GM06990 (cell line): ENCODE measurements around the gene TBCK.

Experiments used
- DNase-seq: peaks from one replicate; pipeline ENCODE4 v3.0.0-alpha.2; 2011; ENCODE audit not compliant: insufficient read length; ENCODE audit errors: extremely low read depth
- H3K27me3 ChIP-seq: replicated peaks from 2 replicates; pipeline ENCODE4 v1.6.0; 2011; ENCODE audit warnings: low read length; ENCODE audit not compliant: control insufficient read depth, insufficient read depth
- H3K36me3 ChIP-seq: 2 replicates; pipeline ENCODE4 v1.5.1; 2011; ENCODE audit warnings: low read length; ENCODE audit not compliant: control insufficient read depth, insufficient read depth
- H3K4me3 ChIP-seq: replicated peaks from 2 replicates; pipeline ENCODE4 v1.5.1; 2011; ENCODE audit warnings: low read depth, mild to moderate bottlenecking, control low read depth, low read length
- TF ChIP-seq, protein P1 (sequence below): IDR thresholded peaks from 2 replicates; pipeline ENCODE4 v1.5.1; 2011; ENCODE audit warnings: low read length, control low read depth, mild to moderate bottlenecking, inconsistent platforms; ENCODE audit not compliant: insufficient read depth, poor library complexity, severe bottlenecking

TBCK gene

GRCh38 chr4:106046083-106046482 is 269.9 kb downstream of the TBCK start:
- TF ChIP-seq, protein P1, sequence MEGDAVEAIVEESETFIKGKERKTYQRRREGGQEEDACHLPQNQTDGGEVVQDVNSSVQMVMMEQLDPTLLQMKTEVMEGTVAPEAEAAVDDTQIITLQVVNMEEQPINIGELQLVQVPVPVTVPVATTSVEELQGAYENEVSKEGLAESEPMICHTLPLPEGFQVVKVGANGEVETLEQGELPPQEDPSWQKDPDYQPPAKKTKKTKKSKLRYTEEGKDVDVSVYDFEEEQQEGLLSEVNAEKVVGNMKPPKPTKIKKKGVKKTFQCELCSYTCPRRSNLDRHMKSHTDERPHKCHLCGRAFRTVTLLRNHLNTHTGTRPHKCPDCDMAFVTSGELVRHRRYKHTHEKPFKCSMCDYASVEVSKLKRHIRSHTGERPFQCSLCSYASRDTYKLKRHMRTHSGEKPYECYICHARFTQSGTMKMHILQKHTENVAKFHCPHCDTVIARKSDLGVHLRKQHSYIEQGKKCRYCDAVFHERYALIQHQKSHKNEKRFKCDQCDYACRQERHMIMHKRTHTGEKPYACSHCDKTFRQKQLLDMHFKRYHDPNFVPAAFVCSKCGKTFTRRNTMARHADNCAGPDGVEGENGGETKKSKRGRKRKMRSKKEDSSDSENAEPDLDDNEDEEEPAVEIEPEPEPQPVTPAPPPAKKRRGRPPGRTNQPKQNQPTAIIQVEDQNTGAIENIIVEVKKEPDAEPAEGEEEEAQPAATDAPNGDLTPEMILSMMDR = no peak
- DNase-seq = no peak
- Histone ChIP-seq H3K27me3 (no peaks in the 10 kb centered on the region), H3K4me3 (no peak overlapping the region), H3K36me3 (no peaks in the 10 kb centered on the region; the same call in 1 of the 2 replicates)

- H3K36me3 ChIP-seq = no peaks in the 10 kb centered on the region; the same call in 1 of the 2 replicates
- H3K4me3 ChIP-seq = no peak overlapping the region
- no peaks in the 10 kb centered on the region for H3K27me3 ChIP-seq
- DNase-seq = no peak
- TF ChIP-seq, protein P1 = no peak
These were observed 274.6 kb downstream of the TBCK start for GRCh38 chr4:106041294-106042002.

DNA sequence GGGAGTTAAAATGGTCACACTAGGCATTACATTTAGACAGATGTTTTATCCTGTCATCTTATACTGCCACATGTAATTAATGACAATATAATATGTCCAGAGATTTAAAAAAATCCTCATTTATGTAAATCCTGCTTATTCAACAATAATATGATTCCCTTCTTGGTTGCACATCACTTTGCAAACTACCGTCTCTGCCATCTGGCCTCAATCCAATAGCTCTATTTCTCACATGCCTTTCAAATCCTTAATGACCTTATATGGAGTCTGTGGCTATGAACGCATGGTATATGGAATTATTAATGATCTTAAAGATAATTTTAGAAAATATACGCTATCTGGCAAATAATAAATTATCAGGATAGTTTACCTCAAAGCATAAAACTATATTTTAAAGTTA is 276.2 kb downstream of the TBCK start:
- no peak for DNase-seq
- no peak overlapping the region for H3K4me3 ChIP-seq
- TF ChIP-seq, protein P1 = no peak
- H3K36me3 ChIP-seq = no peaks in the 10 kb centered on the region
- no peaks in the 10 kb centered on the region for H3K27me3 ChIP-seq

DNA sequence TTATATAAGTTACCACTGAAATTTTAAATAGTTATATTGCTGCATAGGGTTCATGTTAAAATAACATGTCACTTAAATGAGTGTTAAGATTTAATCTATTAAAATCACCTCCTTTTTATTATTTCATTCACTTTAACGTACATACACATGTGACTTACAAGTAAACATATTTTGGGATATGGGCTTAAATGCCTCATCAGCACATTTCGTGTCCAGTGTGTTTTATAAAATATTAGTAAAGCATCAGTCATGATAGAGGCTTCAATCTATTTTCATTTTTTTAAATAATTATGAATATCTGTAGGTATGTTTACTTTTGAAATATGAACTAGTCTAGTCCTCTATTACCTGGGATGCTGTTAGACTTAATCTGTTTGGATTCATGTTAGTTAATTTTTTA is 277.1 kb downstream of the TBCK start:
- no peak for DNase-seq
- Histone ChIP-seq H3K27me3 (no peaks in the 10 kb centered on the region), H3K36me3 (no peaks in the 10 kb centered on the region), H3K4me3 (no peak overlapping the region)
- TF ChIP-seq, protein P1 = no peak

DNA sequence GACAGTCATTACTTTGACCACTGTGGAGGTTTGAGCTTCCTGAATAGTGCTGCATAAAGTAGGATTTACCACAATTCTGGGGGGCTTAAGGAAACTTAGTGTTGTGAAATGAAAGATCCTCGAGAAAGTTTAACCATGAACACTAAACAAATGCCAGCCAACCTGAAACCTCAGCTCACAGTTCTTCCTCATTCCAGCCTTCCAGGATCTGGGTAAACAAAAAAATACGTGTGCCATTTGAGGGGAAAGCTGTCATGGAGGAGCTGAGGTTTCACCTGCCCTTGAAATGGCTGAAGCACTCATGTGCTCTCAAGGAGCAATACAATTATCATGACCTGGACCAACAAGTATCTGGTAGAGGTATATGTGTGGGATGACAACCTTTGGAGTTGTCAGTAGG is 278.0 kb downstream of the TBCK start:
- Histone ChIP-seq H3K4me3 (no peak overlapping the region), H3K27me3 (no peaks in the 10 kb centered on the region), H3K36me3 (no peaks in the 10 kb centered on the region)
- TF ChIP-seq, protein P1 = no peak
- no peak for DNase-seq

DNA sequence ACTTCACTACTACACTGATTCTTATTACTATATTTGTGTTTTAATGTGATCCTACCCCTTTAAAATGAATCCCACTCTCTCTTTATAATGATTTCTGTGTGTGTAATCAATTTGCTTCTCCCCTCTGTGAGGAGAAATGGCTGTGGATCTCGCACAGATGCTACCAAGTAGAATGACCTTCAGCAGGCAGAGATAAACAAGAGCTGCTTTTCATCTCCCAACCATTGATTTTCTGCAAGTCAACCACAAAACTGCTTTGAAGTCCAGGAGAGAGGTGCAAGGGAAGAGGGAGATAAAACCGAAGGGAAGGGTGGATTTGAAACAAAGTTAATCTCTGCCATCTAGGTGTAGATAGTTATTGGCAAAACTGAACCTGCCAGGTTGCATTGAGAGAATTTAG is 279.2 kb downstream of the TBCK start:
- H3K27me3 ChIP-seq = no peaks in the 10 kb centered on the region
- no peaks in the 10 kb centered on the region for H3K36me3 ChIP-seq
- DNase-seq = no peak
- no peak overlapping the region for H3K4me3 ChIP-seq
- TF ChIP-seq, protein P1 = no peak
